ENCODE data around the gene PJA1.

Gene PJA1

GRCh38 chrX:69189576-69190371, 24.5 kb upstream of the PJA1 start:
- Histone ChIP-seq H3K36me3 (replicated peaks) (no peaks in the 10 kb centered on the region), H3K4me3 (ENCODE audit: low read depth, low read length) (no peak overlapping the region), H3K27ac (no peak overlapping the region), H3K27me3 (replicated peaks) (no peaks in the 10 kb centered on the region)
- TF ChIP-seq CTCF (IDR thresholded peaks at IDR 0.05; ENCODE audit: low read depth, low read length, missing control alignments): no peak
- no peak for DNase-seq
- in situ Hi-C loops (cut with HindIII; ENCODE audit: low pct_ligation_motif_present, low sequenced_read_pairs): no loop called here

- H3K27me3 ChIP-seq (replicated peaks): no peaks in the 10 kb centered on the region
- no peak overlapping the region for H3K4me3 ChIP-seq (ENCODE audit: low read depth, low read length)
- in situ Hi-C loops (cut with HindIII; ENCODE audit: low pct_ligation_motif_present, low sequenced_read_pairs): no loop called here
- H3K36me3 ChIP-seq (replicated peaks): no peaks in the 10 kb centered on the region
- TF ChIP-seq CTCF (IDR thresholded peaks at IDR 0.05; ENCODE audit: low read depth, low read length, missing control alignments): no peak
- H3K27ac ChIP-seq: no peak overlapping the region
- DNase-seq: no peak
Measured at GRCh38 chrX:69186651-69187050, 21.4 kb upstream of the PJA1 start.

GRCh38 chrX:69185886-69186285, 20.6 kb upstream of the PJA1 start:
- in situ Hi-C loops (cut with HindIII; ENCODE audit: low pct_ligation_motif_present, low sequenced_read_pairs): no loop called here
- H3K36me3 ChIP-seq (replicated peaks): no peaks in the 10 kb centered on the region
- DNase-seq: no peak
- H3K4me3 ChIP-seq (ENCODE audit: low read depth, low read length): no peak overlapping the region
- no peak for TF ChIP-seq CTCF (IDR thresholded peaks at IDR 0.05; ENCODE audit: low read depth, low read length, missing control alignments)
- no peak overlapping the region for H3K27ac ChIP-seq
- H3K27me3 ChIP-seq (replicated peaks): no peaks in the 10 kb centered on the region

DNA sequence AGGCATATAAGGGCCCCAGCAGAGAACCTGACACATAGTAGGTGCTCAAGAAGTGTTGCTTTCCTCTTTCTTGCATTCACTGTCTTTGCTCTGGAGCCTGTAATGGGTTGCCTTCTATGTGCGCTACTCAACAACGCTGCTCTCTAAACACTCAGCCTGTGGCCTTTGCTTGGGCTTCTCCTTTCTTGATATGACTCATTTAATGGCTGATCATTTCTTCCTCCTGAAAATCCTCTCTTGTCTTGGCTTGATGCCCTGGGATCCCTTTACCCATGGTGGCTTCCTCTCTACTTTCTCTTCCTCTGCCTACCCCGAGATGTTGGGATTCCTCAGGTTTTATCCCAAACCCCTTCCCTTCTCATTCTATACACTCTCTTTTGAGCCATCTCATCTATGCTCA, 19.9 kb upstream of the PJA1 start:
- Histone ChIP-seq H3K27ac (no peak overlapping the region), H3K36me3 (replicated peaks) (no peaks in the 10 kb centered on the region), H3K27me3 (replicated peaks) (no peaks in the 10 kb centered on the region), H3K4me3 (ENCODE audit: low read depth, low read length) (no peak overlapping the region)
- in situ Hi-C loops (cut with HindIII; ENCODE audit: low pct_ligation_motif_present, low sequenced_read_pairs): no loop called here
- TF ChIP-seq CTCF (IDR thresholded peaks at IDR 0.05; ENCODE audit: low read depth, low read length, missing control alignments): no peak
- DNase-seq: no peak

DNA sequence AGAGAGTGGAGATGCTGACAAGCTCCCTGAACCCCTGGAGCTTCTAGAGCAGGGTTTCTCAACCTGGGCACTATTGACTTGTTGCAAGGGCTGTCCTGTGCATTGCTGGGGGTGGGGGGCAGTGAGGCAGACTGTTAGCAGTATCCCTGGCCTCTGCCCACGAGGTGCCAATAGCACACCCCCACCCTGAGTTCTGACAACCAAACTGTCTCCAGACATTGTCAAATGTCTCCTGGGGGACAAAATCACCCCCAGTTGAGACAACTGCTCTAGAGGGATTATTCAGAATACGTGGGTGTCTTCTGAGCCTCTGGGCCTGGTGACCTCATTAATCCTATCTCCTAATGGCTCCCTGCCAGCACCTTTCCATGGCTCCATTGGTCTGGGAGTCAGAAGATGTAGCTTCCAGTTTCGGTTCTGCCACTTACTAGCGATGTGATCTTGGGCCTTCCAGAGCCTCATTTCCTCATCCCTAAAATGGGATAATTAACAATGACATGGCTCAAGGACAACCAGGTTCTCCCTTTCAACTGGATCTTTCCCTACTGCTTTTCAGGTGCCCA, 17.6 kb upstream of the PJA1 start:
- TF ChIP-seq CTCF (IDR thresholded peaks at IDR 0.05; ENCODE audit: low read depth, low read length, missing control alignments): no peak
- in situ Hi-C loops (cut with HindIII; ENCODE audit: low pct_ligation_motif_present, low sequenced_read_pairs): no loop called here
- DNase-seq: no peak
- H3K27ac ChIP-seq: no peak overlapping the region
- no peak overlapping the region for H3K4me3 ChIP-seq (ENCODE audit: low read depth, low read length)
- H3K27me3 ChIP-seq (replicated peaks): no peaks in the 10 kb centered on the region
- H3K36me3 ChIP-seq (replicated peaks): no peaks in the 10 kb centered on the region
